ENCODE results near the gene ANTXR1.
A peak's percentile ranks its signal among the peaks of the same experiment; 100 is the strongest.

ANTXR1 gene

DNA sequence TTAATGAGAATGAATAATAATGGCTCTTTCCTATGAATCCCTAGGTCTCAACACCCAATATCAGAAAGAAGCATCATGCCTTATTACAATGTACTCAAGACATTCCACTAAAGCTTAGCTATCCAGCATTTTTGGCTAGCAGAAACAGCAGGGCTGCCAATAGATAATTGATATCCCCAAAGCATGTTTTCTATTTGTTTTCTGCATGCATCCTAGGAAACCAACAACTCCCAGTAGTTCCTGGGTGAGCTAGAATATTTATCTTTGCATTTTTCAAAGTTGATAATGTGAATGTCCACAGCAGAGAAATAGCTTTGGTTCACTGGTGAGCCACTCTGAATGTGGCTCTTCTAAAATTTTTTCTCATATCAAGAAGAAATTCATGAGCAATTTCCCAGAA, 5.8 kb upstream of the ANTXR1 start:
- DNase-seq: no peak

DNA sequence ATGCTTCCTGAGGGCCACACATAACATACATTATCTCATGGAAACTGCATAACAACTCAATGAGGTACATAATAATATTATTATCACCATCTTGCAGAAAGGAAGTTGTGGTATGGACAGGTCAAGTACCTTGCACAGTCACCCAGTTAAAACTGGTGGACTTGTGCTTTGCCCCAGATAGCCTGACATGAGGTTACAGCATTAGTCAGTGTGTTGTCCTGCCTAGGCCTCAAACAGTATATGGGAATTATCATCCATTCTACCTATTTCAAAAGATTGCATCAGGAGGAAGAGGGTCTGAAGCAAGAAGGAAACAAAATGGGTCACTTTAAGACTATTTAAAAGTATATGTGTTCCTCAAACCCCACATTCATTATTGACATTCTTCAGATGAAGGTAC, 5.4 kb upstream of the ANTXR1 start:
- DNase-seq: no peak

- DNase-seq: no peak
Observed at GRCh38 chr2:69010437-69011194, 2.4 kb upstream of the ANTXR1 start.

DNA sequence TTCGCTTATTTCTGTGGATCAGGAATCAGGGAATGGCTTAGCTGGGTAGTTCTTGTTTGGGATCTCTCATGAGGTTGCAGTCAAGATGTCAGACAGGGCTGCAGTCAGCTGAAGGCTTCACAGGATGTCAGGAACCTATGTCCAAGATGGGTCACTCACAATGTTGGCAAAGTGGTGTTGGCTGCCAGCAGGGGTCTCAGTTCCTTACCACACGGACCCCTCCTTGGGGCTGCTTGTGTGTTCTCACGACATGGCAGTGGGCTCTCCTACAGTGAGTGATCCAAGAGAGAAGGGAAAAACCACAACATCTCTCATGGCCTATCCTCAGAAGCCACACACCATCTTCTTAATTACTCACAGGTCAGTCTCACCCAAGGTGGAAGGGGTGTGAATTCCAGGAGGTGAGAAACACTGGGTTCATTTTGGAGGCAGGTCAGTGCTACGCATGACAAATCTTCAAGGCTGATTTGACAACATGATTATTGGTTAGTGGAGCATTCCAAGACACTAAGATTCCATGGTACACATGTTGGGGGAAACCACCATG, 1.3 kb upstream of the ANTXR1 start:
- no peak for DNase-seq

GRCh38 chr2:69012310-69013141, 453 bp upstream of the ANTXR1 start:
- DNase-seq: no peak

DNA sequence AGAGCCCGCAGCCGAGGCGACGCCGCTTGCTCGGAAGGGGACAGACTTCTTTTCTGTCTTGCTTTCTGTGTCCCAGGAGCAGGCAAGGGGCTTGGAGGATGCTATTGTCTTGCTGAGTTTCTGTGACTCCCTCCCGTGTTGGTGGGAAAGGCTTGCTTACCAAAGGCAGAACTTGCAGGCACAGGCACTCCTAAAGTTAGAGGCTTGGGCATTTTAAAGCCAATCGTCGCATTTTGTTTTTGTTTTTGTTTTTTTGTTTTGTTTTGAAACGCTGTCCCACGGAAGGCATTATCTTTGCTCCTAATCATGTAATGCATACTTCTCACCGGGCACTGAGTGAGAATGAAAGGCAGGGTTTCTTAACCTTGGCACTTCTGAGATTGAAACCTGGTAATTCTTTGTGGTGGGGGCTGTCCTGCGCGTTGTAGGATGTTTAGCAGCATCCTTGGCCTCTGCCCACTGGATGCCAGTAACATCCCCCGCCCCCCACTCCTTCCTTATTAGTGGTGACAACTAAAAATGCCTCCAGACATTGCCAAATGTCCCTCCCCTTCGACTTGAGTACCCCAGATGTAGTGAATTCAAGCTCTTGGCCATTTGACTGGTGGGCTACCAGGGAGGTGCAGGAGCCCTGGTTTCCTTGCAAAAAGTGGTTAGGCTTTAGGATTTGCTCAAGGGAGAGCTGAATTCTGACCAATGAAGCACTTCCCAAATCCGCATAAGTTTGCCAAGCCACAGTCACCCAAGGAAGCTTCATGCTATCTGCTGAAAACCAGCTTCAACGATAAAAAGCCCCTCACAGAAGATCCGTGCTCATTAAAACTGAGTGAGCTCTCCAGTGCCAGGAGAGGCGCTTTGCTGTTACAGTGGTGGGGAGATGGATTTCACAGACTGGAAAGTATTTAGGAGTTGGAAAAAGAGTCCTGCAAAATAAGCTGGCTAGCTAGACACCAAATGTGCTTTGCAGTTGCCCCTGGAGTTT, 1.2 kb downstream of the ANTXR1 start:
- no peak for DNase-seq

GRCh38 chr2:69017080-69017479, 4.1 kb downstream of the ANTXR1 start:
- no peak for DNase-seq

- DNase-seq: no peak
Observed at GRCh38 chr2:69017835-69018234, 4.9 kb downstream of the ANTXR1 start.

- DNase-seq: no peak
Observed at GRCh38 chr2:69018678-69019095, 5.7 kb downstream of the ANTXR1 start.

- DNase-seq: no peak
Observed at GRCh38 chr2:69020496-69021426, 7.8 kb downstream of the ANTXR1 start.

DNA sequence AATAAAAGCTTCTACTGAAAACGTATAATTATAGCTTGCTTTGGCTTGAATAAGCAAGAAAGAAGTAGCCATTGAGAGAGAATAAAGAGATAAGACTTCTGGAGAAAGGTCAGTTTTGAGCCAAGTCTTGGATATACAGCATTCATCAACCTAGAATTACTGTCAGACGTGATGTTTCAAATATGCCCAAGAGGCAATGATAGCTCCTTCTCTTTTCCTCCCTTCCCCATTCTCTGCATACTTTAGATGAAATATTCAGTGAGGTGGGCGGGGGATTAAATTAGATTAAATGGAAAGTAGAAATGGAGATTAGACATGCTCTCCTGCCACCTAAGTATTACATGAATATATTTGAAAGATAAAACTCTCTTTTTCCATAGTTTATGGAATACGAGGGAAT, 8.7 kb downstream of the ANTXR1 start:
- DNase-seq: no peak

- no peak for DNase-seq
Observed at GRCh38 chr2:69022548-69022947, 9.6 kb downstream of the ANTXR1 start.

DNA sequence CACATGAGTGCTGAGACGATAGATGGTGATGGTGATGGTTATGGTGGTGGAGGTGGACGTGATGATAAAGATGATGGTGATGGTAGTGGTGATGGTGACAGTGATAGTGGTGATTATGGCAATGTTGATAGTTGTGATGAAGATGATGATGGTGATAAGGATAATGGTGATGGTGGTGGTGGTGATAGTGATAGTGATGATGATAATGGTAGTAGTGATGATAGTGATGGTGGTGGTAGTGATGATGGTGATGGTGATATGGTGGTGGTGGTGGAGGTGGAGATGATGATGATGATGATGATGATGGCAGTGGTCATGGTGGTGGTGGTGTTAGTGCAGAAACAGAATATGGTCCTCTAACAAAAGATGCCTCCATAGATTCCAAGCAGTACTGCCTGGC, 10.3 kb downstream of the ANTXR1 start:
- no peak for DNase-seq

DNA sequence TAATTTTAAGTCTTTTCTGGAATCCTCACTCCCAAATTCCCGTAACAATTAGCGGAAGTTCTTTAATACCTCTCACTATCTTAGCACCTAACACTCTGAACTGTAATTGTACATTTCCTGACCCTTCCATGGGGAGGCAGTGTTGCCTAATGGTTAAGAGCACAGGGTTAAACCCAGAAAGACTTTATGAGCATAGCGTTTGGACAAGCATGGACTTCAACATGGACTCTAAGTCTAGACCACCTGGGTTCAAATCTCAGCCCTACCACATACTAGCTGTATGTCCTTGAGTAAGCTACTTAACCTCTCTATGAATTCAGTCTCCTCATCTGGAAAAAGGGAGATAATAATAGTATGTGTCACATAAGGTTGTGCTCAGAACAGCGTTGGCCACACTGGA, 13.0 kb downstream of the ANTXR1 start:
- DNase-seq: peak; percentile 19

- DNase-seq: no peak
Observed at GRCh38 chr2:69026691-69027459, 13.9 kb downstream of the ANTXR1 start.

DNA sequence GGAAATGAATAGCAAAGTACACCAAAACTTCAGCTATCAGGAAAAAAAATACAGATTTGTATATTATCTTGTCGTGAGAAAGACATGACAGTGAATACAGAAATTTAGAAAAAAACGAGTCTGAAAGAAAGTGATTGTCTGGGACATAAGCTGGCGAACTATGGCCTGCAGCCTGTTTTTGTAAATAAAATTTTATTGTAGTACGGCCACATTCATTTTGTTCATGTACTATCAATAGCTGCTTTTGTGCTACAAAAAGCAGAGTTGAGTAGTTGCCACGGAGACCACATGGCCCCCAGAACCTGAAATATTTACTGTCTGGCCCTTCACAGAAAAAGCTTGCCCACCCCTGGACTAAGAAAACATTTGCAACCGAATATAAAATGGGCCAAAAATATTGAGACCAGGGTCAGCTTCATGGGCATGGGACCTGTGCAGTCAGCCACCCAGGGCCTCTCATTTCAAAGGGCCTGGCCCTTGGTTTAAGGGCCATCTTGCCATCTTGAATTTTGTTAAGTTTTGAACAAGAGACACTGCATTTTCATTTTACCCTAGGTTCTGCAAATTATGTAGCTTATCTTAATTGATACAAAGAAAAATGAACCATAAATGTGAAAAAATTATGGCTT, 17.9 kb downstream of the ANTXR1 start:
- DNase-seq: no peak

GRCh38 chr2:69031466-69031865, 18.5 kb downstream of the ANTXR1 start:
- no peak for DNase-seq

- DNase-seq: no peak
Observed at GRCh38 chr2:69032336-69032735, 19.4 kb downstream of the ANTXR1 start.

DNA sequence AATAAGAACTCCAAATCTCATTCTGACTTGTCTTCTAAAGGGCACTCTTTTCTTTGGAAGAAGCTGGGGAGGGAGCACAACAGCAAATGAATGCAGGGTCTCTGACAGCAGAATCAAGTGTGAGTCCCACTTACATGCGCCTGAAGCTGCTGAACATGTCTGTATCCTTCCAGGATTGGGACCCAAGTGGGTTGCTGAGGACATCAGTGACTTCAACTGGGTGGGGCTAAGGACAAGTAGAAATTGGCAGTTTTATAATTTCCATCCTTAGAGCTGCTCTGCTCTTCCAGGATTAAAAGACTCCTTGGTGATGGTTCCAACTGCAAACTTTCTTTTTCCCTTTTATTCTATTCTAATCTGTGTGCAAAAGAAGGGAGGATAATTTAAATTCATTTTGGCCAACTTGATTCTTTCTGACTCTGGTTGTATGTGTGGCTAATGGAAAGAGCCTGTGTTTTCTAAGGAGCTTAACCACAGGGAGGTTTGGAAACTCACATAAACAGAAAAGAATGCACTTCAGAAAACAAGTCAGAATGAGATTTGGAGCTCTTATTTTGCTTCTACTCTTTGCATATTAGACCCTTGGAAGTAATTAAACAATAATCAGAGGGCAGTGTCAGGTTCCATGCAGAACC, 20.6 kb downstream of the ANTXR1 start:
- no peak for DNase-seq

- DNase-seq: no peak
Observed at GRCh38 chr2:69034122-69034521, 21.1 kb downstream of the ANTXR1 start.
